Lower leg skin (tissue), 3 donors: ENCODE measurements around the gene PLEKHB2.

ENCODE experiments used
- POLR2A ChIP-seq, 2 donors: fragments of 450-650 bp; IDR thresholded peaks; one replicate each; pipeline ENCODE4 v1.6.1; 2016 to 2017; ENCODE audit warnings: antibody characterized with exemption in 2 of 2, mild to moderate bottlenecking in 1 of 2, moderate library complexity in 1 of 2
- TF ChIP-seq, protein P1 (sequence below), 3 donors: fragments of 450-650 bp; IDR thresholded peaks; one replicate each; pipeline ENCODE4 v1.5.1; 2016; ENCODE audit warnings: antibody characterized with exemption in 3 of 3, mild to moderate bottlenecking in 3 of 3, moderate library complexity in 2 of 3

DNA sequence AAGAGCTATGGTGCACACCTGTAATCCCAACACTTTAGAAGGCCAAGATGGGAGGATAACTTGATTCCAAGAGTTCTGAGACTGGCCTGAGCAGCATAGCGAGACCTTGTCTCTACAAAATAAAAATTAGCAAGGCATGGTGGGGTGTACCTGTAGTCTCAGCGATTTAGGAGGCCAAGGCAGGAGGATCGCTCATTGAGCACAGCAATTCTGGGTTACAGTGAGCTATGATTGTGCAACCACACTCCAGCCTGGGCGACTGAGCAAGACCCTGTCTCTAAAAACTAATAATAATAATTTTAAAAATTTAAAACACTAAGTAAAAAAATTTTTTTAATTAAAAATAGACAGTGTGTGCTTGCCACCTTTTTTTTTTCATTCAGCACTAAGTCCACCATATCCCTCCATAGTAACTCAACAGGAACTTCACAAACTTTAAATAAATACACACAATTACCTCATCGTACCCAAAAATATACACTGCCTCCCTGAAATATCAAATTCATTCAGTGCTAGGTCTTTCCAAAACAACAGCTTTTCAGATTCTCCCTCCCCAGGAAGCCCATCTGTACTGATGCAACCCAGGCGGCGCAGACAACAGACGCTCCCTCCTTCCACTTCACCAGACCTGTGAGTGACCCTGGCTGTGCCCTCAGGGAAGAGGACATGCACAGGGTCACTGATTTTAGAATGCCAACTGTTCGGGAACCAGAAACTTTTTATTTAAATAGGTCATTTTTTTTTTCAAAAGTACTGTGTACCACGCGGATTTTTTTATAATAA lies 41.4 kb upstream of the PLEKHB2 start:
- TF ChIP-seq, protein P1, sequence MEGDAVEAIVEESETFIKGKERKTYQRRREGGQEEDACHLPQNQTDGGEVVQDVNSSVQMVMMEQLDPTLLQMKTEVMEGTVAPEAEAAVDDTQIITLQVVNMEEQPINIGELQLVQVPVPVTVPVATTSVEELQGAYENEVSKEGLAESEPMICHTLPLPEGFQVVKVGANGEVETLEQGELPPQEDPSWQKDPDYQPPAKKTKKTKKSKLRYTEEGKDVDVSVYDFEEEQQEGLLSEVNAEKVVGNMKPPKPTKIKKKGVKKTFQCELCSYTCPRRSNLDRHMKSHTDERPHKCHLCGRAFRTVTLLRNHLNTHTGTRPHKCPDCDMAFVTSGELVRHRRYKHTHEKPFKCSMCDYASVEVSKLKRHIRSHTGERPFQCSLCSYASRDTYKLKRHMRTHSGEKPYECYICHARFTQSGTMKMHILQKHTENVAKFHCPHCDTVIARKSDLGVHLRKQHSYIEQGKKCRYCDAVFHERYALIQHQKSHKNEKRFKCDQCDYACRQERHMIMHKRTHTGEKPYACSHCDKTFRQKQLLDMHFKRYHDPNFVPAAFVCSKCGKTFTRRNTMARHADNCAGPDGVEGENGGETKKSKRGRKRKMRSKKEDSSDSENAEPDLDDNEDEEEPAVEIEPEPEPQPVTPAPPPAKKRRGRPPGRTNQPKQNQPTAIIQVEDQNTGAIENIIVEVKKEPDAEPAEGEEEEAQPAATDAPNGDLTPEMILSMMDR (IDR thresholded peaks at IDR 0.05), result no peak
- TF ChIP-seq POLR2A (IDR thresholded peaks at IDR 0.05), result no peak
